Activated CD8-positive, alpha-beta T cell treated with anti-CD3 and anti-CD28 coated beads, Interleukin-2, amount 10 ng/mL, durations not matched to agents 7 days and 5 days (primary cell): Measurements from ENCODE around the gene CAB39L. TPM values are rescaled to one million over a fixed set of nuclear protein-coding genes. Genes with fewer than 3 reads are reported as not detected.

Source experiments
- ATAC-seq: fragments of 150-1000 bp; cut with Tn5 transposase; one replicate; pipeline ENCODE4 v1.10.0; 2021; ENCODE audit warnings: moderate library complexity
- CTCF ChIA-PET: fragments of 350-600 bp; sonication (Branson Sonifier 250); formaldehyde crosslinking; loops from one replicate; lab custom pipeline; 2021; ENCODE audit warnings: antibody characterized with exemption; lab: Charles Lee
- POLR2A ChIA-PET: fragments of 350-600 bp; sonication (Branson Sonifier 250); formaldehyde crosslinking; loops from one replicate; lab custom pipeline; 2021; ENCODE audit warnings: antibody characterized with exemption; lab: Charles Lee
- DNase-seq: peaks from one replicate; pipeline ENCODE4 v3.0.0-alpha.2; 2020
- H3K27ac Mint-ChIP-seq: one replicate; pipeline ENCODE4 v1.8.0; 2021; ENCODE audit warnings: mild to moderate bottlenecking, mixed read lengths
- H3K27me3 Mint-ChIP-seq: one replicate; pipeline ENCODE4 v1.8.0; 2021; ENCODE audit warnings: low read depth, mixed read lengths
- H3K36me3 Mint-ChIP-seq: one replicate; pipeline ENCODE4 v1.8.0; 2021; ENCODE audit warnings: low read depth, mixed read lengths
- H3K4me1 Mint-ChIP-seq: one replicate; pipeline ENCODE4 v1.8.0; 2021; ENCODE audit warnings: low read depth, mixed read lengths
- H3K4me3 Mint-ChIP-seq: one replicate; pipeline ENCODE4 v1.8.0; 2021; ENCODE audit warnings: mild to moderate bottlenecking, mixed read lengths
- H3K9me3 Mint-ChIP-seq: one replicate; pipeline ENCODE4 v1.8.0; 2022; ENCODE audit warnings: mixed read lengths; ENCODE audit not compliant: insufficient read depth
- total RNA-seq, 2 experiments: library from RNA; stranded (reverse); gene quantifications; one replicate each; pipeline ENCODE4 v1.2.3, GENCODE V29; 2021

Gene CAB39L
- total RNA-seq, 2 experiments from 2014 or later = 2.3 to 2.6 TPM

- Mint-ChIP-seq H3K4me3 (no peak overlapping the region), H3K27ac (no peak overlapping the region), H3K9me3 (no peaks in the 10 kb centered on the region)
Observed at GRCh38 chr13:49412749-49413148, 31.1 kb downstream of the CAB39L start.

GRCh38 chr13:49411353-49411752 lies 32.5 kb downstream of the CAB39L start:
- Mint-ChIP-seq H3K4me1 (no peaks in the 10 kb centered on the region), H3K27ac (no peak overlapping the region), H3K4me3 (no peak overlapping the region), H3K27me3 (no peaks in the 10 kb centered on the region), H3K9me3 (no peaks in the 10 kb centered on the region), H3K36me3 (no peaks in the 10 kb centered on the region)
- DNase-seq (no peak), ATAC-seq (no peak)
- ChIA-PET CTCF (no interaction called here), POLR2A (no interaction called here)

More at GRCh38 chr13:49412749-49413148, 31.1 kb downstream of the CAB39L start:
- DNase-seq = no peak
- H3K27me3 Mint-ChIP-seq = no peaks in the 10 kb centered on the region
- POLR2A ChIA-PET = no interaction called here
- CTCF ChIA-PET = no interaction called here
- H3K4me1 Mint-ChIP-seq = no peaks in the 10 kb centered on the region
- no peaks in the 10 kb centered on the region for H3K36me3 Mint-ChIP-seq
- no peak for ATAC-seq

GRCh38 chr13:49410477-49410876 lies 33.4 kb downstream of the CAB39L start:
- CTCF ChIA-PET = no interaction called here
- no peak for ATAC-seq
- POLR2A ChIA-PET = no interaction called here

GRCh38 chr13:49410006-49410405 lies 33.9 kb downstream of the CAB39L start:
- Mint-ChIP-seq H3K4me3 (no peak overlapping the region), H3K9me3 (peaks cover 5% of the 10 kb centered on the region), H3K27me3 (no peaks in the 10 kb centered on the region), H3K4me1 (no peaks in the 10 kb centered on the region), H3K27ac (no peak overlapping the region), H3K36me3 (no peaks in the 10 kb centered on the region)
- CTCF ChIA-PET = no interaction called here
- POLR2A ChIA-PET = no interaction called here
- ATAC-seq (no peak), DNase-seq (no peak)

More at GRCh38 chr13:49410477-49410876, 33.4 kb downstream of the CAB39L start:
- Mint-ChIP-seq H3K36me3 (no peaks in the 10 kb centered on the region), H3K27me3 (no peaks in the 10 kb centered on the region), H3K9me3 (peaks cover under 1% of the 10 kb centered on the region), H3K4me1 (no peaks in the 10 kb centered on the region), H3K4me3 (no peak overlapping the region), H3K27ac (no peak overlapping the region)
- DNase-seq = no peak

GRCh38 chr13:49409008-49409407 lies 34.9 kb downstream of the CAB39L start:
- H3K27me3 Mint-ChIP-seq = no peaks in the 10 kb centered on the region
- no peak overlapping the region for H3K4me3 Mint-ChIP-seq
- peaks cover 15% of the 10 kb centered on the region for H3K9me3 Mint-ChIP-seq
- no peak overlapping the region for H3K27ac Mint-ChIP-seq
- H3K36me3 Mint-ChIP-seq = peaks cover 1% of the 10 kb centered on the region
- no peak for DNase-seq
- no peaks in the 10 kb centered on the region for H3K4me1 Mint-ChIP-seq
- ChIA-PET CTCF (no interaction called here), POLR2A (no interaction called here)
- ATAC-seq = no peak

GRCh38 chr13:49407936-49408335 lies 35.9 kb downstream of the CAB39L start:
- H3K4me1 Mint-ChIP-seq = no peaks in the 10 kb centered on the region
- no peaks in the 10 kb centered on the region for H3K27me3 Mint-ChIP-seq
- POLR2A ChIA-PET = no interaction called here
- CTCF ChIA-PET = no interaction called here
- H3K36me3 Mint-ChIP-seq = peaks cover 1% of the 10 kb centered on the region
- peaks cover 21% of the 10 kb centered on the region for H3K9me3 Mint-ChIP-seq
- H3K27ac Mint-ChIP-seq = no peak overlapping the region
- no peak overlapping the region for H3K4me3 Mint-ChIP-seq
- DNase-seq (no peak), ATAC-seq (no peak)

- Mint-ChIP-seq H3K9me3 (peaks cover 21% of the 10 kb centered on the region), H3K27ac (no peak overlapping the region), H3K4me3 (no peak overlapping the region), H3K36me3 (peaks cover 1% of the 10 kb centered on the region), H3K4me1 (no peaks in the 10 kb centered on the region), H3K27me3 (no peaks in the 10 kb centered on the region)
- ATAC-seq = no peak
- POLR2A ChIA-PET = no interaction called here
- no peak for DNase-seq
- CTCF ChIA-PET = no interaction called here
Observed at GRCh38 chr13:49407068-49407467, 36.8 kb downstream of the CAB39L start.

- POLR2A ChIA-PET = no interaction called here
Observed at GRCh38 chr13:49404703-49405020, 39.2 kb downstream of the CAB39L start.

GRCh38 chr13:49403996-49404702 lies 39.7 kb downstream of the CAB39L start:
- H3K4me3 Mint-ChIP-seq = no peak overlapping the region
- ChIA-PET POLR2A (no interaction called here), CTCF (no interaction called here)
- peaks cover 1% of the 10 kb centered on the region for H3K36me3 Mint-ChIP-seq
- no peaks in the 10 kb centered on the region for H3K4me1 Mint-ChIP-seq
- DNase-seq (no peak), ATAC-seq (no peak)
- no peak overlapping the region for H3K27ac Mint-ChIP-seq
- no peaks in the 10 kb centered on the region for H3K27me3 Mint-ChIP-seq
- H3K9me3 Mint-ChIP-seq = peaks cover 21% of the 10 kb centered on the region

More at GRCh38 chr13:49404703-49405020, 39.2 kb downstream of the CAB39L start:
- Mint-ChIP-seq H3K27ac (no peak overlapping the region), H3K4me3 (no peak overlapping the region), H3K36me3 (peaks cover 1% of the 10 kb centered on the region), H3K9me3 (peaks cover 21% of the 10 kb centered on the region), H3K27me3 (no peaks in the 10 kb centered on the region), H3K4me1 (no peaks in the 10 kb centered on the region)
- CTCF ChIA-PET = no interaction called here
- ATAC-seq (no peak), DNase-seq (no peak)

GRCh38 chr13:49400755-49401659 lies 42.9 kb downstream of the CAB39L start:
- DNase-seq = no peak
- Mint-ChIP-seq H3K4me1 (no peaks in the 10 kb centered on the region), H3K27me3 (peaks cover 4% of the 10 kb centered on the region), H3K4me3 (no peak overlapping the region), H3K9me3 (peaks cover 21% of the 10 kb centered on the region), H3K36me3 (peaks cover 1% of the 10 kb centered on the region), H3K27ac (no peak overlapping the region)
- ChIA-PET CTCF (no interaction called here), POLR2A (interaction anchor here (1.3 kb wide), 1 partner anchor 42 kb away, joined by 5 read pairs; no protein-coding TSS in a partner anchor)
- ATAC-seq = no peak

GRCh38 chr13:49399801-49400472 lies 43.9 kb downstream of the CAB39L start:
- DNase-seq (no peak), ATAC-seq (no peak)
- H3K4me3 Mint-ChIP-seq = no peak overlapping the region
- ChIA-PET CTCF (no interaction called here), POLR2A (no interaction called here)
- H3K27ac Mint-ChIP-seq = no peak overlapping the region
- H3K9me3 Mint-ChIP-seq = peaks cover 16% of the 10 kb centered on the region
- peaks cover 4% of the 10 kb centered on the region for H3K27me3 Mint-ChIP-seq
- no peaks in the 10 kb centered on the region for H3K4me1 Mint-ChIP-seq
- H3K36me3 Mint-ChIP-seq = peaks cover under 1% of the 10 kb centered on the region
